K562 (cell line): ENCODE measurements around the gene IBA57. TPM values are rescaled to one million over a fixed set of nuclear protein-coding genes. Genes with fewer than 3 reads are reported as not detected.

ENCODE experiments used
- ATAC-seq: fragments of 200-7000 bp; cut with Tn5 transposase; 3 replicates; pipeline ENCODE4 v1.9.1; 2020; ENCODE audit warnings: moderate library complexity
- BruUV-seq: library from RNA; stranded (reverse); fragments of 400-500 nt; replicated peaks from 2 replicates; lab custom pipeline; 2021; lab: Mats Ljungman, UMichigan
- CTCF ChIA-PET: fragments of 300-600 bp; formaldehyde crosslinking; extraction: SDS; loops from one replicate; lab custom pipeline; 2021; ENCODE audit warnings: low intra/inter-chr PET ratio; lab: Yijun Ruan, JAX
- POLR2A ChIA-PET: fragments of 300-600, 350-650 bp; sonication (Branson Sonifier 250); formaldehyde crosslinking; extraction: SDS; loops from one replicate; lab custom pipeline; 2021; ENCODE audit warnings: antibody characterized with exemption, inconsistent platforms; lab: Yijun Ruan, JAX
- DNase-seq, 4 experiments: peaks; one replicate each; pipeline versions ENCODE4 v3.0.0 to v3.0.0-alpha.2; 2011 to 2018; ENCODE audit warnings: low spot score in 3 of 4, mixed read lengths in 3 of 4; ENCODE audit errors: extremely low read depth in 1 of 4
- FAIRE-seq: peaks from 2 replicates; lab custom pipeline; 2011; peaks lifted over from hg19 to GRCh38; lab: Jason Lieb, UNC
- H2AFZ ChIP-seq: 2 replicates; pipeline ENCODE4 v1.6.0; 2011; ENCODE audit warnings: low read depth, low read length, control low read depth, inconsistent platforms
- H3K27ac ChIP-seq: fragments of 200-600 bp; 3 replicates; pipeline ENCODE4 v1.8.0; 2011; ENCODE audit warnings: low read depth, mild to moderate bottlenecking, control low read depth, inconsistent platforms, low read length, moderate library complexity, mixed read lengths; ENCODE audit errors: extremely low read depth
- H3K27me3 ChIP-seq, 2 experiments: fragments of 300-600 bp in 1 of 2; 2 replicates in 1 of 2; 3 replicates in 1 of 2; pipeline versions ENCODE4 v1.6.0 to v1.8.0; 2011; ENCODE audit warnings: inconsistent platforms in 2 of 2, low read length in 2 of 2, mild to moderate bottlenecking in 1 of 2, mixed read lengths in 1 of 2, moderate library complexity in 1 of 2; ENCODE audit not compliant: control insufficient read depth in 2 of 2, insufficient read depth in 2 of 2
- H3K36me3 ChIP-seq: fragments of 300-600 bp; 3 replicates; pipeline ENCODE4 v1.8.0; 2011; ENCODE audit warnings: mild to moderate bottlenecking, low read length, inconsistent platforms; ENCODE audit not compliant: control insufficient read depth, insufficient read depth
- H3K4me1 ChIP-seq, 2 experiments: fragments of 200-600 bp in 1 of 2; replicated peaks in 1 of 2; 2 replicates in 1 of 2; 3 replicates in 1 of 2; pipeline versions ENCODE4 v1.5.1 to v1.8.0; 2011; ENCODE audit warnings: inconsistent platforms in 2 of 2, low read length in 2 of 2, mild to moderate bottlenecking in 1 of 2, mixed read lengths in 1 of 2, moderate library complexity in 1 of 2; ENCODE audit not compliant: control insufficient read depth in 2 of 2, insufficient read depth in 2 of 2
- H3K4me2 ChIP-seq: 2 replicates; pipeline ENCODE4 v1.6.1; 2011; ENCODE audit warnings: low read length, control low read depth, inconsistent platforms, mixed read lengths; ENCODE audit not compliant: insufficient read depth
- H3K4me3 ChIP-seq: fragments of 200-600 bp; sonication (generic), shearing (Covaris generic); 2 replicates; pipeline ENCODE4 v1.5.1; 2016; ENCODE audit warnings: control low read depth, inconsistent platforms
- H3K79me2 ChIP-seq: fragments of 200-600 bp; 3 replicates; pipeline ENCODE4 v1.8.0; 2011; ENCODE audit warnings: low read length, inconsistent platforms; ENCODE audit not compliant: control insufficient read depth, insufficient read depth
- H3K9ac ChIP-seq, 2 experiments: 2 replicates each; pipeline versions ENCODE4 v1.6.0 to v1.6.1; 2011; ENCODE audit warnings: low read depth in 2 of 2, low read length in 2 of 2, control low read depth in 1 of 2, inconsistent platforms in 1 of 2, mild to moderate bottlenecking in 1 of 2, mixed read lengths in 1 of 2; ENCODE audit not compliant: insufficient read depth in 1 of 2
- H3K9me1 ChIP-seq: one replicate; pipeline ENCODE4 v1.6.0; 2011; ENCODE audit warnings: inconsistent platforms, mild to moderate bottlenecking, low read length, moderate library complexity; ENCODE audit not compliant: control insufficient read depth, insufficient read depth
- H3K9me3 ChIP-seq: replicated peaks from 2 replicates; pipeline ENCODE4 v1.5.1; 2011; ENCODE audit warnings: low read depth, low read length, inconsistent platforms; ENCODE audit not compliant: control insufficient read depth, insufficient read depth
- H4K20me1 ChIP-seq: replicated peaks from 2 replicates; pipeline ENCODE4 v1.6.1; 2011; ENCODE audit warnings: low read length, inconsistent platforms, mixed read lengths; ENCODE audit not compliant: control insufficient read depth, insufficient read depth
- CHD1 ChIP-seq: fragments of 200-600 bp; sonication (generic); IDR thresholded peaks from one replicate; pipeline ENCODE4 v1.6.1; 2012; ENCODE audit warnings: mild to moderate bottlenecking, moderate library complexity, low read length, inconsistent platforms
- DACH1 ChIP-seq: fragments of 450-650 bp; IDR thresholded peaks from 2 replicates; pipeline ENCODE4 v1.6.1; 2018; ENCODE audit not compliant: partially characterized antibody
- TCF7 ChIP-seq: sonication (generic); IDR thresholded peaks from 2 replicates; pipeline ENCODE4 v1.6.1; 2016; ENCODE audit warnings: antibody characterized with exemption, borderline replicate concordance
- ZNF24 ChIP-seq: fragments of 450-650 bp; IDR thresholded peaks from 2 replicates; pipeline ENCODE4 v1.6.1; 2016
- WGBS: fragments of 100-300 bp; shearing (Covaris generic); methylation state at CpG from one replicate; pipeline ENCODE4 v1.1.6; 2016; ENCODE audit warnings: low coverage, mixed read lengths; ENCODE audit not compliant: insufficient coverage; ENCODE audit errors: missing lambda C conversion rate; 5-methylcytosine and 5-hydroxymethylcytosine counted together
- in situ Hi-C: fragments of 300-500 bp; cut with MboI; formaldehyde crosslinking; loops from 4 replicates; pipeline ENCODE4 v1.15.0; 2018; ENCODE audit warnings: inconsistent platforms, mixed read lengths
- intact Hi-C: fragments of 100-400 bp; cut with micrococcal nuclease; formaldehyde crosslinking; loops from 2 replicates; pipeline ENCODE4 v1.14.2; 2022
- polyA plus RNA-seq, 8 experiments: library from polyadenylated mRNA; depleted of rRNA in 4 of 8; stranded (reverse) in 5 of 8; unstranded in 3 of 8; fragments of >200 nt; fragmentation: Nextera tagmentation in 2 of 8; fragmentation: Illumina TruSeq in 1 of 8; extraction: Ambion mirVana in 2 of 8; extraction: Trizol in 1 of 8; gene quantifications; 2 replicates each; pipeline versions ENCODE4 v1.2.1 to v1.2.3, GENCODE V29; 2011 to 2014; ENCODE audit warnings: inconsistent platforms in 1 of 8, missing spikeins in 1 of 8
- total RNA-seq, 7 experiments: library from RNA; depleted of rRNA in 6 of 7; stranded (reverse); fragments of >200 nt in 6 of 7; fragmentation: Illumina TruSeq in 2 of 7; extraction: Trizol in 2 of 7; gene quantifications; 2 replicates each; pipeline versions ENCODE4 v1.2.1 to v1.2.3, GENCODE V29; 2011 to 2021; ENCODE audit warnings: low replicate concordance in 1 of 7
- TF ChIP-seq, protein P1 (sequence below): sonication (generic); formaldehyde crosslinking; IDR thresholded peaks from 2 replicates; pipeline ENCODE4 v1.8.0; 2022; ENCODE audit warnings: missing genetic modification reagents, mild to moderate bottlenecking, borderline replicate concordance
- TF ChIP-seq, protein P2 (sequence below), 2 experiments: fragments of 450-650 bp; IDR thresholded peaks; 2 replicates each; pipeline ENCODE4 v1.6.1; 2016
- TF ChIP-seq, protein P3 (sequence below): fragments of 250-450 bp; sonication (Bioruptor Pico); IDR thresholded peaks from 2 replicates; pipeline ENCODE4 v1.6.1; 2021; ENCODE audit warnings: mild to moderate bottlenecking

The IBA57 gene
- total and polyA plus RNA-seq, 9 of the 15 experiments (the other 6 are each of a cell fraction or from before 2014, with no cell fraction given) = 0.77 to 15.5 (median 2.7) TPM

DNA sequence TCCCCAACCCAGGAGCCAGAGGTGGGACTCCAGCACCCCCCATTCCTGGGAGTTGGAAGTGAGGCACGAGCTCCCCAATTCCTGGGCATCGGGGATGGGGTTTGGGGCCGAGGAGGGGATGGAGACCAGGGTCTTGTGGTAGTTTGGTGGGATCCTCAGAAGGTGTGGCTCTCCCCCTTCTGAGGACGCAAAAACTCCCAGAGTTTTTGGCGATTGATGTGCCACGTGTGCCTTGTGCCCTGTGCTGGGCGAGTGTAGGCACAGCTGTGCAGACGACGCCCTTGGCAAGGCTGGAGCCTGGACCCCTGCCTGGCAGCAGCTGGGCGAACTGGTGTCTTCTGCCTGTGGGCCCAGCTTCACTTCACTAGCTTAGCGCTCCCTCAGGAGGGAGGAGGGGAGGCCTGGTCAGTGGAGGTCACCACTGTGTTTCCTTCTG, 22.9 kb upstream of the IBA57 start:
- in situ Hi-C loops = no loop called here
- Histone ChIP-seq H2AFZ (no peak overlapping the region), H3K9me1 (peaks cover 24% of the 10 kb centered on the region), H3K9ac (peak overlapping the region; percentile 7 to 98; a peak in 3 of 4 replicates), H3K4me3 (no peak overlapping the region), H3K27ac (peak overlapping the region; percentile 8; the same call in 1 of the 3 replicates), H3K4me2 (peak overlapping the region; percentile 92; the same call in 1 of the 2 replicates), H3K9me3 (no peaks in the 10 kb centered on the region), H3K4me1 (peaks cover 61 to 88% of the 10 kb centered on the region in 2 experiments), H3K79me2 (peaks cover 76% of the 10 kb centered on the region), H4K20me1 (peaks cover 68% of the 10 kb centered on the region), H3K36me3 (peaks cover 43% of the 10 kb centered on the region; the same call in 2 of the 3 replicates), H3K27me3 (no peaks in the 10 kb centered on the region)
- no peak for ATAC-seq
- intact Hi-C loops = no loop called here
- DNase-seq = no peak
- ChIA-PET CTCF (no interaction called here), POLR2A (interaction anchor here (0.7 to 6.0 kb wide), 10 partner anchors 8 to 34 kb away, joined by 3 to 47 read pairs (median 4); partner anchors contain the start of genes IBA57 and MRPL55)
- TF ChIP-seq, protein P1, sequence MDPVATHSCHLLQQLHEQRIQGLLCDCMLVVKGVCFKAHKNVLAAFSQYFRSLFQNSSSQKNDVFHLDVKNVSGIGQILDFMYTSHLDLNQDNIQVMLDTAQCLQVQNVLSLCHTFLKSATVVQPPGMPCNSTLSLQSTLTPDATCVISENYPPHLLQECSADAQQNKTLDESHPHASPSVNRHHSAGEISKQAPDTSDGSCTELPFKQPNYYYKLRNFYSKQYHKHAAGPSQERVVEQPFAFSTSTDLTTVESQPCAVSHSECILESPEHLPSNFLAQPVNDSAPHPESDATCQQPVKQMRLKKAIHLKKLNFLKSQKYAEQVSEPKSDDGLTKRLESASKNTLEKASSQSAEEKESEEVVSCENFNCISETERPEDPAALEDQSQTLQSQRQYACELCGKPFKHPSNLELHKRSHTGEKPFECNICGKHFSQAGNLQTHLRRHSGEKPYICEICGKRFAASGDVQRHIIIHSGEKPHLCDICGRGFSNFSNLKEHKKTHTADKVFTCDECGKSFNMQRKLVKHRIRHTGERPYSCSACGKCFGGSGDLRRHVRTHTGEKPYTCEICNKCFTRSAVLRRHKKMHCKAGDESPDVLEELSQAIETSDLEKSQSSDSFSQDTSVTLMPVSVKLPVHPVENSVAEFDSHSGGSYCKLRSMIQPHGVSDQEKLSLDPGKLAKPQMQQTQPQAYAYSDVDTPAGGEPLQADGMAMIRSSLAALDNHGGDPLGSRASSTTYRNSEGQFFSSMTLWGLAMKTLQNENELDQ (CRISPR knock-in tag) = no peak
- no peak for TF ChIP-seq ZNF24
- TF ChIP-seq TCF7 = no peak
- TF ChIP-seq, protein P2, sequence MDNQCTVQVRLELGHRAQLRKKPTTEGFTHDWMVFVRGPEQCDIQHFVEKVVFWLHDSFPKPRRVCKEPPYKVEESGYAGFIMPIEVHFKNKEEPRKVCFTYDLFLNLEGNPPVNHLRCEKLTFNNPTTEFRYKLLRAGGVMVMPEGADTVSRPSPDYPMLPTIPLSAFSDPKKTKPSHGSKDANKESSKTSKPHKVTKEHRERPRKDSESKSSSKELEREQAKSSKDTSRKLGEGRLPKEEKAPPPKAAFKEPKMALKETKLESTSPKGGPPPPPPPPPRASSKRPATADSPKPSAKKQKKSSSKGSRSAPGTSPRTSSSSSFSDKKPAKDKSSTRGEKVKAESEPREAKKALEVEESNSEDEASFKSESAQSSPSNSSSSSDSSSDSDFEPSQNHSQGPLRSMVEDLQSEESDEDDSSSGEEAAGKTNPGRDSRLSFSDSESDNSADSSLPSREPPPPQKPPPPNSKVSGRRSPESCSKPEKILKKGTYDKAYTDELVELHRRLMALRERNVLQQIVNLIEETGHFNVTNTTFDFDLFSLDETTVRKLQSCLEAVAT (IDR thresholded peaks at IDR 0.05) = no peak
- no peak for TF ChIP-seq CHD1
- no peak for TF ChIP-seq DACH1
- TF ChIP-seq, protein P3, sequence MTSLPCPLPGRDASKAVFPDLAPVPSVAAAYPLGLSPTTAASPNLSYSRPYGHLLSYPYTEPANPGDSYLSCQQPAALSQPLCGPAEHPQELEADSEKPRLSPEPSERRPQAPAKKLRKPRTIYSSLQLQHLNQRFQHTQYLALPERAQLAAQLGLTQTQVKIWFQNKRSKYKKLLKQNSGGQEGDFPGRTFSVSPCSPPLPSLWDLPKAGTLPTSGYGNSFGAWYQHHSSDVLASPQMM = no peak
- no TSS peak for BruUV-seq
- 87% methylated on average over 6 of the region's 11 CpGs for WGBS
- no peak for FAIRE-seq
